GM12878 (cell line): ENCODE data around the gene FBXL14. TPM values are rescaled to one million over a fixed set of nuclear protein-coding genes. Genes with fewer than 3 reads are reported as not detected.

Experiments
- ATAC-seq: fragments of 200-7000 bp; cut with Tn5 transposase; 3 replicates; pipeline ENCODE4 v1.9.1; 2020; ENCODE audit warnings: mild to moderate bottlenecking, moderate library complexity
- BruUV-seq: library from RNA; stranded (reverse); fragments of 400-500 nt; replicated peaks from 2 replicates; lab custom pipeline; 2021; lab: Mats Ljungman, UMichigan
- CTCF ChIA-PET: fragments of 300-600 bp; sonication (Branson Sonifier 250); formaldehyde crosslinking; extraction: SDS; loops from one replicate; lab custom pipeline; 2021; ENCODE audit warnings: inconsistent platforms; lab: Yijun Ruan, JAX
- POLR2A ChIA-PET: fragments of 350-600 bp; formaldehyde crosslinking; extraction: SDS; loops from one replicate; lab custom pipeline; 2021; ENCODE audit warnings: inconsistent platforms; lab: Charles Lee
- RAD21 ChIA-PET: fragments of 300-600 bp; sonication (Branson Sonifier 250); formaldehyde crosslinking; loops from one replicate; lab custom pipeline; 2023; ENCODE audit warnings: antibody characterized with exemption; ENCODE audit not compliant: unreplicated experiment; lab: Charles Lee
- SMC1A ChIA-PET: fragments of 300-600 bp; sonication (Branson Sonifier 250); formaldehyde crosslinking; loops from one replicate; lab custom pipeline; 2023; ENCODE audit not compliant: unreplicated experiment, uncharacterized antibody; lab: Charles Lee
- DNase-seq: peaks from one replicate; pipeline ENCODE4 v3.0.0-alpha.2; 2011; ENCODE audit warnings: low read depth, low spot score
- FAIRE-seq: peaks from 3 replicates; lab custom pipeline; 2011; peaks lifted over from hg19 to GRCh38; lab: Jason Lieb, UNC
- H2AFZ ChIP-seq: 2 replicates; pipeline ENCODE4 v1.6.0; 2011; ENCODE audit warnings: low read depth, low read length, control low read depth; ENCODE audit not compliant: control insufficient read depth
- H3K27ac ChIP-seq: 2 replicates; pipeline ENCODE4 v1.5.1; 2011; ENCODE audit warnings: control low read depth; ENCODE audit not compliant: control insufficient read depth, insufficient read depth
- H3K27me3 ChIP-seq, 2 experiments: replicated peaks in 1 of 2; 2 replicates each; pipeline versions ENCODE4 v1.6.0 to v1.6.1; 2011; ENCODE audit warnings: low read length in 1 of 2; ENCODE audit not compliant: control insufficient read depth in 2 of 2, insufficient read depth in 2 of 2
- H3K36me3 ChIP-seq, 2 experiments: 2 replicates each; pipeline ENCODE4 v1.5.1; 2011; ENCODE audit warnings: low read length in 1 of 2; ENCODE audit not compliant: control insufficient read depth in 2 of 2, insufficient read depth in 2 of 2
- H3K4me1 ChIP-seq: 2 replicates; pipeline ENCODE4 v1.6.1; 2011; ENCODE audit warnings: mild to moderate bottlenecking, low read length, moderate library complexity, mixed read lengths; ENCODE audit not compliant: control insufficient read depth, insufficient read depth
- H3K4me2 ChIP-seq: 2 replicates; pipeline ENCODE4 v1.6.0; 2011; ENCODE audit warnings: control low read depth; ENCODE audit not compliant: control insufficient read depth, insufficient read depth
- H3K4me3 ChIP-seq: fragments of 200-600 bp; sonication (generic); 2 replicates; pipeline ENCODE4 v1.5.1; 2016
- H3K79me2 ChIP-seq: 2 replicates; pipeline ENCODE4 v1.6.0; 2011; ENCODE audit warnings: low read length; ENCODE audit not compliant: control insufficient read depth, insufficient read depth
- H3K9ac ChIP-seq: 2 replicates; pipeline ENCODE4 v1.8.0; 2011; ENCODE audit warnings: low read length, control low read depth, mixed read lengths; ENCODE audit not compliant: control insufficient read depth, insufficient read depth
- H3K9me3 ChIP-seq: replicated peaks from 3 replicates; pipeline ENCODE4 v1.5.1; 2011; ENCODE audit warnings: mild to moderate bottlenecking, low read length; ENCODE audit not compliant: control insufficient read depth, insufficient read depth
- H4K20me1 ChIP-seq: 2 replicates; pipeline ENCODE4 v1.6.0; 2011; ENCODE audit not compliant: control insufficient read depth, insufficient read depth
- CREM ChIP-seq: IDR thresholded peaks from 2 replicates; pipeline ENCODE4 v1.6.1; 2014; ENCODE audit warnings: antibody characterized with exemption, low read depth
- CTCF ChIP-seq, 3 experiments: IDR thresholded peaks in 2 of 3; conservative IDR thresholded peaks in 1 of 3; 2 replicates each; pipeline ENCODE4 v1.5.1; 2011; ENCODE audit warnings: low read depth in 3 of 3, low read length in 3 of 3, mild to moderate bottlenecking in 3 of 3, control low read depth in 2 of 3, moderate library complexity in 2 of 3, inconsistent platforms in 1 of 3, mixed read lengths in 1 of 3; ENCODE audit not compliant: control insufficient read depth in 2 of 3, insufficient read depth in 1 of 3; ENCODE audit errors: extremely low read depth in 1 of 3
- GABPA ChIP-seq: IDR thresholded peaks from 2 replicates; pipeline ENCODE4 v1.6.1; 2014; ENCODE audit warnings: antibody characterized with exemption, low read depth, mild to moderate bottlenecking, inconsistent platforms
- MYB ChIP-seq: fragments of 150-350 bp; IDR thresholded peaks from 2 replicates; pipeline ENCODE4 v1.6.1; 2014; ENCODE audit warnings: mild to moderate bottlenecking, low read depth, low read length, borderline replicate concordance
- NBN ChIP-seq: fragments of 450-650 bp; IDR thresholded peaks from 2 replicates; pipeline ENCODE4 v1.6.1; 2016
- NR2C2 ChIP-seq: IDR thresholded peaks from 2 replicates; pipeline ENCODE4 v1.6.1; 2011; ENCODE audit warnings: borderline replicate concordance, low read depth; ENCODE audit not compliant: control insufficient read depth, insufficient read length
- NR2F1 ChIP-seq: fragments of 450-650 bp; conservative IDR thresholded peaks from 2 replicates; pipeline ENCODE4 v1.6.1; 2017; ENCODE audit warnings: mild to moderate bottlenecking
- NRF1 ChIP-seq: conservative IDR thresholded peaks from 2 replicates; pipeline ENCODE4 v1.6.1; 2011; ENCODE audit warnings: mild to moderate bottlenecking, low read depth, low read length, improper control_type of control experiment
- POLR2AphosphoS5 ChIP-seq: IDR thresholded peaks from 2 replicates; pipeline ENCODE4 v1.6.1; 2011; ENCODE audit warnings: mild to moderate bottlenecking, low read length, inconsistent platforms
- RCOR1 ChIP-seq: conservative IDR thresholded peaks from 2 replicates; pipeline ENCODE4 v1.6.1; 2012; ENCODE audit warnings: low read depth, low read length, improper control_type of control experiment
- RUNX3 ChIP-seq: IDR thresholded peaks from 2 replicates; pipeline ENCODE4 v1.6.1; 2012; ENCODE audit warnings: low read length, inconsistent platforms
- ZNF24 ChIP-seq: fragments of 450-650 bp; IDR thresholded peaks from 2 replicates; pipeline ENCODE4 v1.6.1; 2017; ENCODE audit warnings: antibody characterized with exemption, mild to moderate bottlenecking
- ZZZ3 ChIP-seq: IDR thresholded peaks from 2 replicates; pipeline ENCODE4 v1.6.1; 2011; ENCODE audit warnings: low read depth; ENCODE audit not compliant: control insufficient read depth, insufficient read length
- WGBS: methylation state at CpG from one replicate; pipeline ENCODE4 v1.1.6; 2016; ENCODE audit warnings: low lambda C conversion rate; ENCODE audit not compliant: insufficient replicate concordance, insufficient coverage; ENCODE audit errors: missing lambda C conversion rate; 5-methylcytosine and 5-hydroxymethylcytosine counted together
- in situ Hi-C: fragments of 300-500 bp; cut with MboI; formaldehyde crosslinking; loops from 9 replicates; pipeline ENCODE4 v1.14.3; 2018; ENCODE audit warnings: mixed read lengths
- intact Hi-C: fragments of 100-400 bp; cut with micrococcal nuclease; formaldehyde crosslinking; loops from one replicate; pipeline ENCODE4 v1.14.2; 2022; ENCODE audit not compliant: unreplicated experiment
- polyA plus RNA-seq, 11 experiments: library from polyadenylated mRNA; depleted of rRNA in 4 of 11; unstranded in 6 of 11; stranded (reverse) in 5 of 11; fragments of >200 nt; fragmentation: Nextera tagmentation in 4 of 11; fragmentation: Illumina TruSeq in 1 of 11; extraction: Ambion mirVana in 4 of 11; extraction: Trizol in 1 of 11; gene quantifications; 1 replicate in 1 of 11; 2 replicates in 10 of 11; pipeline versions ENCODE4 v1.2.1 to v1.2.3, GENCODE V29; 2011 to 2016; ENCODE audit warnings: inconsistent platforms in 2 of 11, missing spikeins in 2 of 11, low read depth in 1 of 11
- total RNA-seq, 4 experiments: library from RNA; depleted of rRNA in 3 of 4; stranded (reverse); fragments of >200 nt in 3 of 4; fragmentation: Illumina TruSeq in 1 of 4; extraction: Trizol in 1 of 4; gene quantifications; 2 replicates each; pipeline versions ENCODE4 v1.2.1 to v1.2.3, GENCODE V29; 2013 to 2021

The FBXL14 gene
- total and polyA plus RNA-seq, 10 of the 15 experiments (the other 5 are each of a cell fraction or from before 2014, with no cell fraction given): 0.44 to 19.0 (median 2.9) TPM

DNA sequence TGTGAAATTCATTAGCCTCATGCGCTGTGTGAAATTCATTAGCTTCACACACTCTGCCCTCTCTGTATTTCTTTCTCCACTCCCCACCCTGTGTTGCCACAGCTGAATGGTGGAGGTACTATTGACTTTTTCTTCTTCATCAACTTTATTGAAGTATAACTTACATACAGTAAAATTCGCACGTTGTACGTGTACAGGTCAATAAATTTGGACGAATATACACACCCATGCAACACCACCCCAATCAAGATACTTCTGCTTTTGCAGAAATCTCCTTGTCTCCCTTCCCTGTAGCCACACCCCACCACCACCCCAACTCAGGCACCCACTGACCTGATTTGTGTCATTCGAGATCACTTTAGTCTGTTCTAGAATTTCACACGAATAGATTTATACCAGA lies 51.8 kb downstream of the FBXL14 start (continued):
- TF ChIP-seq GABPA (no peak), RCOR1 (no peak), RUNX3 (no peak)
- TF ChIP-seq, all 136 proteins: peak for 0

DNA sequence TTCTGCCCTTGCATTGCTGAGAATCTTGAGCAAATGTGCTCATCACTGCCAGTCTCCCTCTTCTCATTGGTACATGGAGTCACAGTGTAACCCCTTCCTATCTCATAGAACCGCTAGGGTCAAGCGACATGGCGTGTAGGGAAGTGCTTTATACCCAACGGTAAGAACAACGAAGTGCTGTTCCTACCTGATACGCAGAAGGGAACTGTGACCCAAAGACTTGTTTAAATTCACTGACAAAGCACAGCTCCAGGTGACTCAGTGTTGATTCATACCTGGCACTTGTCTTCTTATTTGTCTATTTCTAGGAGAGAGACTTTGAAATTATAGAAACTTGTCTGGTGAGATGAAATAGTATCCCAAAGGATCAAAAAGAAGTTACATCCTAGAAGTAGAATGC lies 53.7 kb downstream of the FBXL14 start:
- WGBS: 96% methylated on average over 6 of the region's 6 CpGs
- DNase-seq (no peak), FAIRE-seq (no peak), ATAC-seq (no peak)
- H3K79me2 ChIP-seq: peaks cover 3% of the 10 kb centered on the region; the same call in 1 of the 2 replicates
- intact Hi-C loops: no loop called here
- H3K4me3 ChIP-seq: no peak overlapping the region
- H3K4me1 ChIP-seq: no peaks in the 10 kb centered on the region
- ChIA-PET SMC1A (interaction anchor here (1.1 to 1.6 kb wide), 4 partner anchors 13 to 40 kb away, joined by 3 to 4 read pairs (median 3); no protein-coding TSS in a partner anchor), RAD21 (interaction anchor here (1.5 kb wide), 1 partner anchor 61 kb away, joined by 3 read pairs; no protein-coding TSS in a partner anchor), CTCF (interaction anchor here (0.8 to 1.2 kb wide), 2 partner anchors 8 to 20 kb away, joined by 3 read pairs; no protein-coding TSS in a partner anchor), POLR2A (no interaction called here)
- TF ChIP-seq CTCF (IDR thresholded peaks at IDR 0.05 in 2 of 3, conservative IDR thresholded peaks at IDR 0.05 in 1 of 3; ENCODE audit: control insufficient read depth in 2 of 3, extremely low read depth in 1 of 3, insufficient read depth in 1 of 3, low read depth in 3 of 3, low read length in 3 of 3): no peak
- TF ChIP-seq ZNF24: no peak
- TF ChIP-seq POLR2AphosphoS5: no peak
- TF ChIP-seq CREM: no peak
- no peak for TF ChIP-seq NR2C2
- TF ChIP-seq MYB: no peak
- no peak for TF ChIP-seq NRF1
- TF ChIP-seq RCOR1: no peak
- no peak for TF ChIP-seq NBN
- TF ChIP-seq ZZZ3: no peak
- TF ChIP-seq NR2F1: no peak
- no peaks in the 10 kb centered on the region for H3K27me3 ChIP-seq
- in situ Hi-C loops: no loop called here
- no TSS peak for BruUV-seq
- no peaks in the 10 kb centered on the region for H3K9me3 ChIP-seq
- no peak overlapping the region for H2AFZ ChIP-seq
- no peaks in the 10 kb centered on the region for H4K20me1 ChIP-seq
- H3K36me3 ChIP-seq: no peaks in the 10 kb centered on the region
- no peak overlapping the region for H3K4me2 ChIP-seq
- no peak overlapping the region for H3K27ac ChIP-seq
- H3K9ac ChIP-seq: no peak overlapping the region
